HepG2 (cell line): Measurements from ENCODE around the gene SLC12A3. TPM values are rescaled to one million over a fixed set of nuclear protein-coding genes. Genes with fewer than 3 reads are reported as not detected.
A peak's percentile ranks its signal among the peaks of the same experiment; 100 is the strongest.

Source experiments
- ATAC-seq: fragments of 200-7000 bp; cut with Tn5 transposase; 3 replicates; pipeline ENCODE4 v1.9.1; 2020; ENCODE audit warnings: mild to moderate bottlenecking, moderate library complexity
- BruUV-seq: library from RNA; stranded (reverse); fragments of 400-500 nt; replicated peaks from 2 replicates; lab custom pipeline; 2021; lab: Mats Ljungman, UMichigan
- CTCF ChIA-PET: fragments of 300-600 bp; formaldehyde crosslinking; extraction: SDS; loops from one replicate; lab custom pipeline; 2021; ENCODE audit warnings: low total read pairs, inconsistent platforms, low intra/inter-chr PET ratio; lab: Yijun Ruan, JAX
- POLR2A ChIA-PET: fragments of 350-600 bp; sonication (Branson Sonifier 250); formaldehyde crosslinking; loops from one replicate; lab custom pipeline; 2020; ENCODE audit warnings: antibody characterized with exemption, inconsistent platforms; lab: Yijun Ruan, JAX
- DNase-seq: peaks from one replicate; pipeline ENCODE4 v3.0.0-alpha.2; 2015; ENCODE audit warnings: low spot score
- FAIRE-seq: peaks from 3 replicates; lab custom pipeline; 2011; peaks lifted over from hg19 to GRCh38; lab: Jason Lieb, UNC
- H2AFZ ChIP-seq: one replicate; pipeline ENCODE4 v1.6.1; 2011; ENCODE audit warnings: low read length, inconsistent platforms
- H3K27ac ChIP-seq: fragments of 300-600 bp; 3 replicates; pipeline ENCODE4 v1.8.0; 2011; ENCODE audit warnings: mixed run types, mild to moderate bottlenecking, mixed read lengths, low read length, inconsistent platforms; ENCODE audit not compliant: insufficient read depth; ENCODE audit errors: extremely low read length
- H3K27me3 ChIP-seq, 2 experiments: fragments of 200-600 bp in 1 of 2; 2 replicates in 1 of 2; 3 replicates in 1 of 2; pipeline versions ENCODE4 v1.6.0 to v1.8.0; 2011; ENCODE audit warnings: low read length in 2 of 2, mild to moderate bottlenecking in 2 of 2, moderate library complexity in 2 of 2, inconsistent platforms in 1 of 2; ENCODE audit not compliant: insufficient read depth in 2 of 2, control insufficient read depth in 1 of 2
- H3K36me3 ChIP-seq, 2 experiments: fragments of 200-600 bp in 1 of 2; replicated peaks in 1 of 2; 2 replicates in 1 of 2; 3 replicates in 1 of 2; pipeline versions ENCODE4 v1.5.1 to v1.8.0; 2011; ENCODE audit warnings: low read length in 2 of 2, inconsistent platforms in 1 of 2; ENCODE audit not compliant: insufficient read depth in 2 of 2, control insufficient read depth in 1 of 2
- H3K4me1 ChIP-seq: 2 replicates; pipeline ENCODE4 v1.5.1; 2012; ENCODE audit warnings: low read length, inconsistent platforms; ENCODE audit not compliant: insufficient read depth
- H3K4me2 ChIP-seq: 2 replicates; pipeline ENCODE4 v1.6.0; 2011; ENCODE audit warnings: low read depth, low read length, inconsistent platforms
- H3K4me3 ChIP-seq, 3 experiments: fragments of 200-600 bp in 1 of 3; sonication (generic), shearing (Covaris generic) in 1 of 3; replicated peaks in 1 of 3; 2 replicates each; pipeline ENCODE4 v1.5.1; 2011 to 2016; ENCODE audit warnings: low read length in 3 of 3, inconsistent platforms in 2 of 3, low read depth in 2 of 3, mild to moderate bottlenecking in 2 of 3, control low read depth in 1 of 3, mixed read lengths in 1 of 3; ENCODE audit not compliant: insufficient read depth in 1 of 3
- H3K79me2 ChIP-seq: one replicate; pipeline ENCODE4 v1.6.1; 2011; ENCODE audit warnings: low read length, inconsistent platforms; ENCODE audit not compliant: insufficient read depth
- H3K9ac ChIP-seq: 2 replicates; pipeline ENCODE4 v1.6.0; 2011; ENCODE audit warnings: mild to moderate bottlenecking, low read depth, low read length, inconsistent platforms; ENCODE audit not compliant: insufficient read depth
- H3K9me3 ChIP-seq: 2 replicates; pipeline ENCODE4 v1.5.1; 2012; ENCODE audit warnings: mild to moderate bottlenecking, low read length
- H4K20me1 ChIP-seq: 2 replicates; pipeline ENCODE4 v1.6.0; 2011; ENCODE audit warnings: inconsistent platforms, mild to moderate bottlenecking, low read length, moderate library complexity; ENCODE audit not compliant: insufficient read depth
- NR2F6 ChIP-seq, 2 experiments: IDR thresholded peaks; 2 replicates each; pipeline ENCODE4 v1.6.1; 2016; ENCODE audit warnings: antibody characterized with exemption in 1 of 2, mild to moderate bottlenecking in 1 of 2
- POLR2A ChIP-seq, 2 experiments: IDR thresholded peaks; 2 replicates each; pipeline ENCODE4 v1.6.1; 2011; ENCODE audit warnings: low read depth in 2 of 2, low read length in 2 of 2, mild to moderate bottlenecking in 1 of 2, moderate library complexity in 1 of 2; ENCODE audit not compliant: insufficient read depth in 1 of 2
- POLR2AphosphoS5 ChIP-seq: IDR thresholded peaks from 2 replicates; pipeline ENCODE4 v1.6.1; 2012; ENCODE audit warnings: low read depth, low read length
- RAD21 ChIP-seq: fragments of 450-650 bp; formaldehyde crosslinking; IDR thresholded peaks from 2 replicates; pipeline ENCODE4 v1.5.0; 2020; ENCODE audit warnings: mild to moderate bottlenecking
- RBFOX2 ChIP-seq: fragments of 200-400 bp; formaldehyde crosslinking; IDR thresholded peaks from 2 replicates; pipeline ENCODE4 v1.6.1; 2017; ENCODE audit warnings: low read depth, mild to moderate bottlenecking, low read length
- RBM22 ChIP-seq: fragments of 200-400 bp; formaldehyde crosslinking; optimal IDR thresholded peaks from 2 replicates; pipeline ENCODE3; 2017; ENCODE audit warnings: mild to moderate bottlenecking, low read length, moderate library complexity
- SOX13 ChIP-seq, 3 experiments: fragments of 450-650 bp in 1 of 3; sonication (generic) in 1 of 3; formaldehyde crosslinking in 1 of 3; IDR thresholded peaks in 2 of 3; conservative IDR thresholded peaks in 1 of 3; 2 replicates each; pipeline versions ENCODE4 v1.5.0 to v1.6.1; 2016 to 2020; ENCODE audit warnings: antibody characterized with exemption in 1 of 3, mild to moderate bottlenecking in 1 of 3, missing compliant biosample characterization in 1 of 3, missing genetic modification reagents in 1 of 3, moderate library complexity in 1 of 3
- ZBTB49 ChIP-seq: sonication (generic); formaldehyde crosslinking; IDR thresholded peaks from 2 replicates; pipeline ENCODE4 v1.4.0; 2020; ENCODE audit warnings: missing genetic modification reagents, borderline replicate concordance
- ZFP37 ChIP-seq: sonication (generic); formaldehyde crosslinking; IDR thresholded peaks from 2 replicates; pipeline ENCODE4 v1.4.0; 2020; ENCODE audit warnings: missing genetic modification reagents, borderline replicate concordance
- ZNF282 ChIP-seq: fragments of 450-650 bp; IDR thresholded peaks from 2 replicates; pipeline ENCODE4 v1.6.1; 2018; ENCODE audit not compliant: partially characterized antibody
- ZNF432 ChIP-seq: sonication (generic); formaldehyde crosslinking; IDR thresholded peaks from 2 replicates; pipeline ENCODE4 v1.5.0; 2020; ENCODE audit warnings: missing genetic modification reagents, mild to moderate bottlenecking, borderline replicate concordance
- WGBS: methylation state at CpG from one replicate; pipeline ENCODE4 v1.1.6; 2017; ENCODE audit warnings: low lambda C conversion rate; 5-methylcytosine and 5-hydroxymethylcytosine counted together
- in situ Hi-C: cut with HindIII; loops from 2 replicates; pipeline ENCODE4 v1.10.0; 2017; ENCODE audit warnings: low pct_unique_long_range_greater_than_20kb; ENCODE audit not compliant: extremely low pct_ligation_motif_present
- intact Hi-C: fragments of 100-400 bp; cut with micrococcal nuclease; formaldehyde crosslinking; loops from one replicate; pipeline ENCODE4 v1.10.0; 2022; ENCODE audit not compliant: unreplicated experiment
- polyA plus RNA-seq, 8 experiments: library from polyadenylated mRNA; depleted of rRNA in 3 of 8; stranded (reverse) in 7 of 8; unstranded in 1 of 8; fragments of >200 nt; fragmentation: Illumina TruSeq in 4 of 8; extraction: Trizol in 4 of 8; gene quantifications; 2 replicates each; pipeline versions ENCODE4 v1.2.1 to v1.2.3, GENCODE V29; 2011 to 2016; ENCODE audit warnings: low read depth in 4 of 8, missing spikeins in 1 of 8, mixed read lengths in 1 of 8; ENCODE audit not compliant: insufficient read depth in 1 of 8
- total RNA-seq, 5 experiments: library from RNA; depleted of rRNA; stranded (reverse); fragments of >200 nt; fragmentation: Illumina TruSeq; extraction: Trizol; gene quantifications; 2 replicates each; pipeline ENCODE4 v1.2.3, GENCODE V29; 2016; ENCODE audit warnings: low read depth in 1 of 5

The SLC12A3 gene
- total and polyA plus RNA-seq, 2 of the 13 experiments (the other 11 are each of a cell fraction or from before 2014, with no cell fraction given): 6.2 TPM; not detected in 1

- TF ChIP-seq ZNF432 (CRISPR knock-in tag) (no peak), RAD21 (CRISPR knock-in tag) (no peak), NR2F6 (IDR thresholded peaks at IDR 0.05) (no peak), NR2F6 (CRISPR knock-in tag; IDR thresholded peaks at IDR 0.05) (no peak), POLR2A (IDR thresholded peaks at IDR 0.05; ENCODE audit: insufficient read depth in 1 of 2, low read depth in 2 of 2, low read length in 2 of 2) (peak in 1 of 2 experiments; percentile 57; a peak in 3 of 4 replicates), ZBTB49 (CRISPR knock-in tag) (no peak), ZNF282 (no peak), SOX13 (IDR thresholded peaks at IDR 0.05) (no peak), SOX13 (CRISPR knock-in tag; conservative IDR thresholded peaks at IDR 0.05 in 1 of 2, IDR thresholded peaks at IDR 0.05 in 1 of 2) (peak in 1 of 2 experiments; percentile 64; a peak in 1 of 4 replicates)
- TF ChIP-seq, all 625 proteins: peak for 9
Measured at GRCh38 chr16:56938664-56939513, 73.9 kb downstream of the SLC12A3 start (continued).

GRCh38 chr16:56939801-56940200 lies 74.8 kb downstream of the SLC12A3 start:
- no peak for DNase-seq
- intact Hi-C loops (no loop called here), in situ Hi-C loops (no loop called here)
- POLR2A ChIA-PET: interaction anchor here (3.1 kb wide), 1 partner anchor 7 kb away, joined by 24 read pairs; the partner anchor contains the start of gene HERPUD1
- TF ChIP-seq ZNF282: no peak
- no peak for TF ChIP-seq ZFP37 (CRISPR knock-in tag)
- TF ChIP-seq POLR2AphosphoS5: peak; percentile 42; the same call in 1 of the 2 replicates
- peak; percentile 61 for TF ChIP-seq RBM22
- peak; percentile 62; the same call in 1 of the 2 replicates for TF ChIP-seq RBFOX2
- H3K79me2 ChIP-seq: peaks cover 38% of the 10 kb centered on the region
- peaks cover 85% of the 10 kb centered on the region for H4K20me1 ChIP-seq
- H3K9ac ChIP-seq: no peak overlapping the region
- no peak overlapping the region for H2AFZ ChIP-seq
- H3K4me3 ChIP-seq: no peak overlapping the region
- H3K27ac ChIP-seq: no peak overlapping the region
- peaks cover 58% of the 10 kb centered on the region for H3K4me1 ChIP-seq
- CTCF ChIA-PET: no interaction called here
- BruUV-seq: no TSS peak
- no peak for FAIRE-seq
- no peak overlapping the region for H3K4me2 ChIP-seq
- H3K36me3 ChIP-seq: peaks cover 48 to 94% of the 10 kb centered on the region in 2 experiments
- no peaks in the 10 kb centered on the region for H3K9me3 ChIP-seq
- no peaks in the 10 kb centered on the region for H3K27me3 ChIP-seq
- no peak for ATAC-seq
- 85% methylated on average over 4 of the region's 4 CpGs for WGBS
